Neural cell (in vitro differentiated cells): Measurements from ENCODE around the gene CNTNAP2. TPM values are rescaled to one million over a fixed set of nuclear protein-coding genes. Genes with fewer than 3 reads are reported as not detected.

Experiments used
- H2AFZ ChIP-seq: fragments of 200-600, 300-800 bp; sonication (generic), shearing (Covaris generic); 2 replicates; pipeline ENCODE4 v1.6.0; 2014; ENCODE audit warnings: low read depth, mild to moderate bottlenecking, antibody characterized with exemption, low read length, moderate library complexity
- H3F3A ChIP-seq: fragments of 200-600 bp; shearing (Covaris generic); 2 replicates; pipeline ENCODE4 v1.6.1; 2016; ENCODE audit warnings: mild to moderate bottlenecking, moderate library complexity, mixed read lengths, antibody characterized with exemption, low read length; ENCODE audit not compliant: insufficient read depth, poor library complexity, severe bottlenecking
- H3K27ac ChIP-seq: fragments of 200-600, 300-800 bp; sonication (generic), shearing (Covaris generic); 2 replicates; pipeline ENCODE4 v1.5.1; 2014; ENCODE audit warnings: mild to moderate bottlenecking, low read length, moderate library complexity
- H3K27me3 ChIP-seq: fragments of 300-800, 200-600 bp; sonication (generic), shearing (Covaris generic); 2 replicates; pipeline ENCODE4 v1.6.0; 2014; ENCODE audit warnings: mild to moderate bottlenecking, low read depth, low read length, moderate library complexity; ENCODE audit not compliant: insufficient read depth
- H3K36me3 ChIP-seq: fragments of 300-800, 200-600 bp; sonication (generic), shearing (Covaris generic); 2 replicates; pipeline ENCODE4 v1.5.1; 2014; ENCODE audit warnings: mild to moderate bottlenecking, antibody characterized with exemption, low read length, moderate library complexity; ENCODE audit not compliant: insufficient read depth
- H3K4me2 ChIP-seq: fragments of 300-800, 200-600 bp; sonication (generic), shearing (Covaris generic); 2 replicates; pipeline ENCODE4 v1.6.0; 2014; ENCODE audit warnings: mild to moderate bottlenecking, low read length
- H3K4me3 ChIP-seq: fragments of 300-800, 200-600 bp; sonication (generic), shearing (Covaris generic); 2 replicates; pipeline ENCODE4 v1.5.1; 2014; ENCODE audit warnings: mild to moderate bottlenecking, low read length, moderate library complexity
- H3K79me2 ChIP-seq: fragments of 200-600 bp; shearing (Covaris generic); replicated peaks from 2 replicates; pipeline ENCODE4 v1.6.0; 2014; ENCODE audit warnings: mild to moderate bottlenecking, low read length, moderate library complexity; ENCODE audit not compliant: insufficient read depth
- H3K9ac ChIP-seq: fragments of 300-800, 200-600 bp; sonication (generic), shearing (Covaris generic); 2 replicates; pipeline ENCODE4 v1.6.1; 2016; ENCODE audit warnings: mild to moderate bottlenecking, low read length, mixed read lengths
- H3K9me2 ChIP-seq: fragments of 200-600 bp; shearing (Covaris generic); 2 replicates; pipeline ENCODE4 v1.6.1; 2016; ENCODE audit warnings: mild to moderate bottlenecking, low read length, mixed read lengths; ENCODE audit not compliant: insufficient read depth
- H3K9me3 ChIP-seq: fragments of 200-600, 300-800 bp; sonication (generic), shearing (Covaris generic); 2 replicates; pipeline ENCODE4 v1.6.1; 2016; ENCODE audit warnings: mild to moderate bottlenecking, mixed run types, low read length, moderate library complexity, mixed read lengths
- H4K20me1 ChIP-seq: fragments of 200-600 bp; shearing (Covaris generic); 2 replicates; pipeline ENCODE4 v1.6.1; 2016; ENCODE audit warnings: mild to moderate bottlenecking, mixed run types; ENCODE audit not compliant: insufficient read depth
- EP300 ChIP-seq: fragments of 450-650 bp; conservative IDR thresholded peaks from 2 replicates; pipeline ENCODE4 v1.6.1; 2014; ENCODE audit warnings: antibody characterized with exemption, mild to moderate bottlenecking, moderate library complexity; ENCODE audit not compliant: poor library complexity, severe bottlenecking
- EZH2 ChIP-seq: fragments of 200-600, 300-800 bp; shearing (Covaris generic), sonication (generic); IDR thresholded peaks from 2 replicates; pipeline ENCODE4 v1.6.1; 2014; ENCODE audit warnings: antibody characterized with exemption, low read length, borderline replicate concordance, mild to moderate bottlenecking; ENCODE audit not compliant: insufficient read depth, poor library complexity, severe bottlenecking
- MXI1 ChIP-seq: fragments of 450-650 bp; conservative IDR thresholded peaks from 2 replicates; pipeline ENCODE4 v1.6.1; 2014; ENCODE audit warnings: antibody characterized with exemption, mild to moderate bottlenecking; ENCODE audit not compliant: poor library complexity, severe bottlenecking
- POLR2AphosphoS5 ChIP-seq: IDR thresholded peaks from 2 replicates; pipeline ENCODE4 v1.6.1; 2012
- RAD21 ChIP-seq: fragments of 450-650 bp; conservative IDR thresholded peaks from 2 replicates; pipeline ENCODE4 v1.6.1; 2014; ENCODE audit warnings: antibody characterized with exemption, mild to moderate bottlenecking, moderate library complexity
- REST ChIP-seq: IDR thresholded peaks from 2 replicates; pipeline ENCODE4 v1.6.1; 2012; ENCODE audit warnings: borderline replicate concordance
- SMC3 ChIP-seq: fragments of 450-650 bp; conservative IDR thresholded peaks from 2 replicates; pipeline ENCODE4 v1.6.1; 2014; ENCODE audit warnings: antibody characterized with exemption, mild to moderate bottlenecking, moderate library complexity; ENCODE audit not compliant: poor library complexity
- TAF1 ChIP-seq: IDR thresholded peaks from 2 replicates; pipeline ENCODE4 v1.6.1; 2012; ENCODE audit warnings: low read depth
- polyA plus RNA-seq: library from polyadenylated mRNA; depleted of rRNA; stranded (reverse); fragments of >200 nt; gene quantifications from 2 replicates; pipeline ENCODE4 v1.2.3, GENCODE V29; 2014
- TF ChIP-seq, protein P1 (sequence below): fragments of 450-650 bp; IDR thresholded peaks from 2 replicates; pipeline ENCODE4 v1.5.1; 2014; ENCODE audit warnings: antibody characterized with exemption, mild to moderate bottlenecking, moderate library complexity; ENCODE audit not compliant: poor library complexity, severe bottlenecking

CNTNAP2 gene
- polyA plus RNA-seq, 1 donor from 2014 or later = 276 TPM

DNA sequence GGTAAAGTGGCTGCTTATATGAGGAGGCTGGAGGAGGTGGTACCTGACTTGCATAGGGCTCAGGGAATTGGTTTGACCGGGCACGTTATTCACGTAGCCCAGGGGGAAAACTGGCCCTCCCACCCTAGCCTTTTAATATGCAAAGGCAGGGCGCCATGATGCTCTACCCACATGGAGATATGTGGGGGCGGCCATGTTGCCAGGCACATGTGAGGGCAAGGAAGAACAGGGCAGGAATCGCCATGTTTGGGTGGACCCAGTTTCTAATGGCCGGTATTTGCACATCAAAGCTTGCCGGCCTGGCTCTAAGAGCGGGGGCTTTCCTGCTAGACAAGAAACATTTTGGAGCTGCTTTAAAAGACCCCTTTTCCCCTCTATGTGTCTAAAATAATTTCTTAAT lies 1524.2 kb downstream of the CNTNAP2 start:
- Histone ChIP-seq H3K9me3 (no peaks in the 10 kb centered on the region), H2AFZ (no peak overlapping the region), H3K9me2 (no peaks in the 10 kb centered on the region), H3K9ac (no peak overlapping the region), H3K36me3 (no peaks in the 10 kb centered on the region), H3K4me3 (no peak overlapping the region), H3K27me3 (no peaks in the 10 kb centered on the region), H3K4me2 (no peak overlapping the region), H4K20me1 (no peaks in the 10 kb centered on the region), H3K27ac (no peak overlapping the region), H3F3A (no peaks in the 10 kb centered on the region), H3K79me2 (no peaks in the 10 kb centered on the region)
- TF ChIP-seq POLR2AphosphoS5 (no peak), TAF1 (no peak), RAD21 (no peak), SMC3 (no peak), MXI1 (no peak), EZH2 (no peak), EP300 (no peak), REST (no peak)
- TF ChIP-seq, protein P1, sequence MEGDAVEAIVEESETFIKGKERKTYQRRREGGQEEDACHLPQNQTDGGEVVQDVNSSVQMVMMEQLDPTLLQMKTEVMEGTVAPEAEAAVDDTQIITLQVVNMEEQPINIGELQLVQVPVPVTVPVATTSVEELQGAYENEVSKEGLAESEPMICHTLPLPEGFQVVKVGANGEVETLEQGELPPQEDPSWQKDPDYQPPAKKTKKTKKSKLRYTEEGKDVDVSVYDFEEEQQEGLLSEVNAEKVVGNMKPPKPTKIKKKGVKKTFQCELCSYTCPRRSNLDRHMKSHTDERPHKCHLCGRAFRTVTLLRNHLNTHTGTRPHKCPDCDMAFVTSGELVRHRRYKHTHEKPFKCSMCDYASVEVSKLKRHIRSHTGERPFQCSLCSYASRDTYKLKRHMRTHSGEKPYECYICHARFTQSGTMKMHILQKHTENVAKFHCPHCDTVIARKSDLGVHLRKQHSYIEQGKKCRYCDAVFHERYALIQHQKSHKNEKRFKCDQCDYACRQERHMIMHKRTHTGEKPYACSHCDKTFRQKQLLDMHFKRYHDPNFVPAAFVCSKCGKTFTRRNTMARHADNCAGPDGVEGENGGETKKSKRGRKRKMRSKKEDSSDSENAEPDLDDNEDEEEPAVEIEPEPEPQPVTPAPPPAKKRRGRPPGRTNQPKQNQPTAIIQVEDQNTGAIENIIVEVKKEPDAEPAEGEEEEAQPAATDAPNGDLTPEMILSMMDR = no peak

DNA sequence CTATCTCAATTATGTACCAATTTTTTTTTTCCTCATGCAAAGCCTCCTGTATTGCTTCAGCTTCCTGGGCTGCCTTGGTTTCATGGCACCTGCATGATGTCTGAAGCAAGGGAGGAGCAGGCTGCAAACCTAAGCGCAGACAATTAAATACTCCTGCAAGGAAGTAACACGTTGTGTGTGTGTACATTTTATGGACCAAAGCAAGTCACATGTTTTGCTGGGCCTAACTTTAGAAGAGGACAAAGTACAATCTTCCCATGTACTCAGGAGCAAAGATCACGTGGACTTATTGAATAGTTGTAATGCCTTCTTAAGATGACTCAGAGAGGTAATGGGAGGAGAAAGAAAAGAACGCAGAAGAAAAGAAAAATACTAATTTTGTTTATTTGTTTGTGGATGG lies 1530.0 kb downstream of the CNTNAP2 start:
- Histone ChIP-seq H3K9me3 (no peaks in the 10 kb centered on the region), H3K9ac (no peak overlapping the region)

More for the DNA sequence above, 1530.0 kb downstream of the CNTNAP2 start:
- H2AFZ ChIP-seq = no peak overlapping the region
- no peak overlapping the region for H3K27ac ChIP-seq
- H3K4me3 ChIP-seq = no peak overlapping the region
- H3F3A ChIP-seq = no peaks in the 10 kb centered on the region
- H3K79me2 ChIP-seq = no peaks in the 10 kb centered on the region
- no peaks in the 10 kb centered on the region for H3K9me2 ChIP-seq
- H3K36me3 ChIP-seq = no peaks in the 10 kb centered on the region
- H3K4me2 ChIP-seq = no peak overlapping the region
- no peaks in the 10 kb centered on the region for H4K20me1 ChIP-seq
- TF ChIP-seq TAF1 = no peak
- no peak for TF ChIP-seq EP300
- no peak for TF ChIP-seq EZH2
- TF ChIP-seq, protein P1 = no peak
- TF ChIP-seq RAD21 = no peak
- no peak for TF ChIP-seq REST
- no peak for TF ChIP-seq SMC3
- H3K27me3 ChIP-seq = no peaks in the 10 kb centered on the region
